Heart left ventricle (tissue), 13 donors: ENCODE results near the gene GYPC.

Experiments used
- POLR2A ChIP-seq, 2 donors: fragments of 450-650 bp; IDR thresholded peaks; one replicate each; pipeline ENCODE4 v1.6.1; 2017; ENCODE audit warnings: antibody characterized with exemption in 2 of 2, mild to moderate bottlenecking in 2 of 2, moderate library complexity in 2 of 2
- TF ChIP-seq, protein P1 (sequence below), 12 donors: fragments of 200-600 bp; sonication (generic) in 4 of 12; IDR thresholded peaks; one replicate each; pipeline versions ENCODE4 v1.5.0 to v1.8.0; 2018 to 2022; ENCODE audit warnings: antibody characterized with exemption in 12 of 12, mild to moderate bottlenecking in 5 of 12
- donor health status: ischemic (EF 13 %, LVEDD 7.1; RV severe dilation, severe dysfunction).
- donor health status: DM: no; HTN: yes; CAD: no.
- donor health status: DM: no; HTN: no; CAD: no.
- donor health status: ischemic (EF 25% LVEDD 6.9; RV normal size, moderate dysfunction).
- donor health status: ischemic (EF 25% LVEDD 5.7; RV mildly dilated, moderate dysfunction).
- donor health status: ischemic (EF 35%, LVEDD 5.7; RV mildly dilated, moderate dysfunction).
- donor health status: nonischemic (EF 11% LVEDD 7.7; RV severe dilation, severe dysfunction).
- donor health status: DM: yes; HTN: yes; CAD: no.
- donor health status: PGD.
- donor health status: ischemic (EF 29% LVEDD 5.4; RV normal size, mild dysfunction).
- donor health status: nonischemic (EF 23%, LVEDD 6.1; RV moderate dilation, normal function).

- TF ChIP-seq POLR2A (IDR thresholded peaks at IDR 0.05): no peak
- TF ChIP-seq, protein P1, sequence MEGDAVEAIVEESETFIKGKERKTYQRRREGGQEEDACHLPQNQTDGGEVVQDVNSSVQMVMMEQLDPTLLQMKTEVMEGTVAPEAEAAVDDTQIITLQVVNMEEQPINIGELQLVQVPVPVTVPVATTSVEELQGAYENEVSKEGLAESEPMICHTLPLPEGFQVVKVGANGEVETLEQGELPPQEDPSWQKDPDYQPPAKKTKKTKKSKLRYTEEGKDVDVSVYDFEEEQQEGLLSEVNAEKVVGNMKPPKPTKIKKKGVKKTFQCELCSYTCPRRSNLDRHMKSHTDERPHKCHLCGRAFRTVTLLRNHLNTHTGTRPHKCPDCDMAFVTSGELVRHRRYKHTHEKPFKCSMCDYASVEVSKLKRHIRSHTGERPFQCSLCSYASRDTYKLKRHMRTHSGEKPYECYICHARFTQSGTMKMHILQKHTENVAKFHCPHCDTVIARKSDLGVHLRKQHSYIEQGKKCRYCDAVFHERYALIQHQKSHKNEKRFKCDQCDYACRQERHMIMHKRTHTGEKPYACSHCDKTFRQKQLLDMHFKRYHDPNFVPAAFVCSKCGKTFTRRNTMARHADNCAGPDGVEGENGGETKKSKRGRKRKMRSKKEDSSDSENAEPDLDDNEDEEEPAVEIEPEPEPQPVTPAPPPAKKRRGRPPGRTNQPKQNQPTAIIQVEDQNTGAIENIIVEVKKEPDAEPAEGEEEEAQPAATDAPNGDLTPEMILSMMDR (IDR thresholded peaks at IDR 0.05): no peak
Observed at GRCh38 chr2:126744640-126745039, 88.7 kb downstream of the GYPC start.
